ENCODE results near the gene RPRD1A. TPM values are rescaled to one million over a fixed set of nuclear protein-coding genes. Genes with fewer than 3 reads are reported as not detected.

Gene RPRD1A
- total and polyA plus RNA-seq, 9 of the 15 experiments (the other 6 are each of a cell fraction or from before 2014, with no cell fraction given): 30.2 to 142 (median 66.0) TPM

- no peak for TF ChIP-seq CHD7 (IDR thresholded peaks at IDR 0.05; ENCODE audit: low read depth, low read length)
- TF ChIP-seq BCL6 (CRISPR knock-in tag; IDR thresholded peaks at IDR 0.05): no peak
- peak; percentile 87; the same call in 1 of the 2 replicates for TF ChIP-seq XRCC5 (IDR thresholded peaks at IDR 0.05; ENCODE audit: low read depth, low read length)
- TF ChIP-seq MBD2 (IDR thresholded peaks at IDR 0.05; ENCODE audit: borderline replicate concordance, low read depth): peak; percentile 61
- TF ChIP-seq ZNF253 (CRISPR knock-in tag; conservative IDR thresholded peaks at IDR 0.05): no peak
- TF ChIP-seq ZNF395 (CRISPR knock-in tag; IDR thresholded peaks at IDR 0.05): peak; percentile 86; the same call in 1 of the 2 replicates
- peak in 1 of 2 experiments; percentile 89; a peak in 2 of 3 replicates for TF ChIP-seq CBX3 (IDR thresholded peaks at IDR 0.05; ENCODE audit: borderline replicate concordance in 1 of 2, low read length in 2 of 2)
- no peak for TF ChIP-seq BDP1 (IDR thresholded peaks at IDR 0.05; ENCODE audit: insufficient read depth, insufficient read length)
- TF ChIP-seq PCBP1 (IDR thresholded peaks at IDR 0.05; ENCODE audit: low read depth, low read length, poor library complexity, severe bottlenecking): peak; percentile 45
- no peak for TF ChIP-seq ZNF280A (IDR thresholded peaks at IDR 0.05; ENCODE audit: low read depth, partially characterized antibody)
- no peak for TF ChIP-seq TFAM (CRISPR knock-in tag; conservative IDR thresholded peaks at IDR 0.05)
- no peak for TF ChIP-seq KHSRP (IDR thresholded peaks at IDR 0.05)
- peak; percentile 51; the same call in 1 of the 2 replicates for TF ChIP-seq SMAD4 (CRISPR knock-in tag; conservative IDR thresholded peaks at IDR 0.05)
Measured at GRCh38 chr18:35972197-35973000, 95.0 kb downstream of the RPRD1A start, which contains the start of gene RMP24 (continued).
